GM18507 (cell line): Measurements from ENCODE around the gene THSD7A.
A peak's percentile ranks its signal among the peaks of the same experiment; 100 is the strongest.
"Not testable (repeated sequence)": the region's sequence is repeated elsewhere in the genome, so short reads cannot be mapped to it uniquely, and the experiment has no call there.

Source experiments
- DNase-seq: peaks from one replicate; pipeline ENCODE4 v3.0.0; 2011; ENCODE audit warnings: low read depth; ENCODE audit not compliant: insufficient read length; ENCODE audit errors: extremely low spot score
- FAIRE-seq: peaks from 2 replicates; lab custom pipeline; 2011; peaks lifted over from hg19 to GRCh38; lab: Jason Lieb, UNC

Gene THSD7A

GRCh38 chr7:11443934-11444333 is 388.1 kb downstream of the THSD7A start:
- FAIRE-seq, DNase-seq: not testable (repeated sequence)

GRCh38 chr7:11437994-11438393 is 394.0 kb downstream of the THSD7A start:
- FAIRE-seq = no peak

GRCh38 chr7:11436773-11437524 is 395.0 kb downstream of the THSD7A start:
- DNase-seq (no peak), FAIRE-seq (no peak)

More at GRCh38 chr7:11437994-11438393, 394.0 kb downstream of the THSD7A start:
- DNase-seq = no peak

GRCh38 chr7:11436316-11436715 is 395.7 kb downstream of the THSD7A start:
- no peak for FAIRE-seq

GRCh38 chr7:11434366-11434765 is 397.6 kb downstream of the THSD7A start:
- DNase-seq (no peak), FAIRE-seq (no peak)

More at GRCh38 chr7:11436316-11436715, 395.7 kb downstream of the THSD7A start:
- DNase-seq = no peak

- no peak for DNase-seq
- no peak for FAIRE-seq
These were observed 401.2 kb downstream of the THSD7A start for GRCh38 chr7:11430841-11431240.

GRCh38 chr7:11430112-11430511 is 401.9 kb downstream of the THSD7A start:
- FAIRE-seq = no peak
- DNase-seq = no peak

- FAIRE-seq (no peak), DNase-seq (no peak)
These were observed 403.0 kb downstream of the THSD7A start for GRCh38 chr7:11428877-11429581.

- no peak for DNase-seq
- FAIRE-seq = peak; percentile 61
These were observed 404.2 kb downstream of the THSD7A start for GRCh38 chr7:11427686-11428273.

GRCh38 chr7:11424006-11424405 is 408.0 kb downstream of the THSD7A start:
- FAIRE-seq (no peak), DNase-seq (no peak)

GRCh38 chr7:11420049-11420448 is 411.9 kb downstream of the THSD7A start:
- DNase-seq = no peak
- no peak for FAIRE-seq

- DNase-seq (no peak), FAIRE-seq (no peak)
These were observed 415.1 kb downstream of the THSD7A start for GRCh38 chr7:11416641-11417458.

GRCh38 chr7:11415101-11415500 is 416.9 kb downstream of the THSD7A start:
- DNase-seq (no peak), FAIRE-seq (no peak)

GRCh38 chr7:11413901-11414300 is 418.1 kb downstream of the THSD7A start:
- FAIRE-seq (no peak), DNase-seq (no peak)

- FAIRE-seq (no peak), DNase-seq (no peak)
These were observed 420.0 kb downstream of the THSD7A start for GRCh38 chr7:11412036-11412435.

GRCh38 chr7:11410656-11411644 is 421.0 kb downstream of the THSD7A start:
- FAIRE-seq (no peak), DNase-seq (no peak)

- FAIRE-seq (no peak), DNase-seq (no peak)
These were observed 427.6 kb downstream of the THSD7A start for GRCh38 chr7:11404355-11404754.

- FAIRE-seq (no peak), DNase-seq (no peak)
These were observed 428.2 kb downstream of the THSD7A start for GRCh38 chr7:11403781-11404180.

- no peak for DNase-seq
- no peak for FAIRE-seq
These were observed 437.6 kb downstream of the THSD7A start for GRCh38 chr7:11394438-11394837.
